HepG2 (cell line): ENCODE results near the gene CXCL10. TPM values are rescaled to one million over a fixed set of nuclear protein-coding genes. Genes with fewer than 3 reads are reported as not detected.

Source experiments
- ATAC-seq: fragments of 200-7000 bp; cut with Tn5 transposase; 3 replicates; pipeline ENCODE4 v1.9.1; 2020; ENCODE audit warnings: mild to moderate bottlenecking, moderate library complexity
- BruUV-seq: library from RNA; stranded (reverse); fragments of 400-500 nt; replicated peaks from 2 replicates; lab custom pipeline; 2021; lab: Mats Ljungman, UMichigan
- CTCF ChIA-PET: fragments of 300-600 bp; formaldehyde crosslinking; extraction: SDS; loops from one replicate; lab custom pipeline; 2021; ENCODE audit warnings: low total read pairs, inconsistent platforms, low intra/inter-chr PET ratio; lab: Yijun Ruan, JAX
- POLR2A ChIA-PET: fragments of 350-600 bp; sonication (Branson Sonifier 250); formaldehyde crosslinking; loops from one replicate; lab custom pipeline; 2020; ENCODE audit warnings: antibody characterized with exemption, inconsistent platforms; lab: Yijun Ruan, JAX
- DNase-seq: peaks from one replicate; pipeline ENCODE4 v3.0.0-alpha.2; 2015; ENCODE audit warnings: low spot score
- FAIRE-seq: peaks from 3 replicates; lab custom pipeline; 2011; peaks lifted over from hg19 to GRCh38; lab: Jason Lieb, UNC
- H2AFZ ChIP-seq: one replicate; pipeline ENCODE4 v1.6.1; 2011; ENCODE audit warnings: low read length, inconsistent platforms
- H3K27ac ChIP-seq: fragments of 300-600 bp; 3 replicates; pipeline ENCODE4 v1.8.0; 2011; ENCODE audit warnings: mixed run types, mild to moderate bottlenecking, mixed read lengths, low read length, inconsistent platforms; ENCODE audit not compliant: insufficient read depth; ENCODE audit errors: extremely low read length
- H3K27me3 ChIP-seq, 2 experiments: fragments of 200-600 bp in 1 of 2; 2 replicates in 1 of 2; 3 replicates in 1 of 2; pipeline versions ENCODE4 v1.6.0 to v1.8.0; 2011; ENCODE audit warnings: low read length in 2 of 2, mild to moderate bottlenecking in 2 of 2, moderate library complexity in 2 of 2, inconsistent platforms in 1 of 2; ENCODE audit not compliant: insufficient read depth in 2 of 2, control insufficient read depth in 1 of 2
- H3K36me3 ChIP-seq, 2 experiments: fragments of 200-600 bp in 1 of 2; replicated peaks in 1 of 2; 2 replicates in 1 of 2; 3 replicates in 1 of 2; pipeline versions ENCODE4 v1.5.1 to v1.8.0; 2011; ENCODE audit warnings: low read length in 2 of 2, inconsistent platforms in 1 of 2; ENCODE audit not compliant: insufficient read depth in 2 of 2, control insufficient read depth in 1 of 2
- H3K4me1 ChIP-seq: 2 replicates; pipeline ENCODE4 v1.5.1; 2012; ENCODE audit warnings: low read length, inconsistent platforms; ENCODE audit not compliant: insufficient read depth
- H3K4me2 ChIP-seq: 2 replicates; pipeline ENCODE4 v1.6.0; 2011; ENCODE audit warnings: low read depth, low read length, inconsistent platforms
- H3K4me3 ChIP-seq, 3 experiments: fragments of 200-600 bp in 1 of 3; sonication (generic), shearing (Covaris generic) in 1 of 3; replicated peaks in 1 of 3; 2 replicates each; pipeline ENCODE4 v1.5.1; 2011 to 2016; ENCODE audit warnings: low read length in 3 of 3, inconsistent platforms in 2 of 3, low read depth in 2 of 3, mild to moderate bottlenecking in 2 of 3, control low read depth in 1 of 3, mixed read lengths in 1 of 3; ENCODE audit not compliant: insufficient read depth in 1 of 3
- H3K79me2 ChIP-seq: one replicate; pipeline ENCODE4 v1.6.1; 2011; ENCODE audit warnings: low read length, inconsistent platforms; ENCODE audit not compliant: insufficient read depth
- H3K9ac ChIP-seq: 2 replicates; pipeline ENCODE4 v1.6.0; 2011; ENCODE audit warnings: mild to moderate bottlenecking, low read depth, low read length, inconsistent platforms; ENCODE audit not compliant: insufficient read depth
- H3K9me3 ChIP-seq: 2 replicates; pipeline ENCODE4 v1.5.1; 2012; ENCODE audit warnings: mild to moderate bottlenecking, low read length
- H4K20me1 ChIP-seq: 2 replicates; pipeline ENCODE4 v1.6.0; 2011; ENCODE audit warnings: inconsistent platforms, mild to moderate bottlenecking, low read length, moderate library complexity; ENCODE audit not compliant: insufficient read depth
- ELF3 ChIP-seq: IDR thresholded peaks from 2 replicates; pipeline ENCODE4 v1.6.1; 2016; ENCODE audit warnings: missing genetic modification reagents, missing compliant biosample characterization
- MED13 ChIP-seq: sonication (generic); formaldehyde crosslinking; IDR thresholded peaks from 2 replicates; pipeline ENCODE4 v1.5.0; 2020; ENCODE audit warnings: missing genetic modification reagents
- PHB2 ChIP-seq: fragments of 450-650 bp; IDR thresholded peaks from 2 replicates; pipeline ENCODE4 v1.6.1; 2018; ENCODE audit not compliant: partially characterized antibody
- SRSF4 ChIP-seq: fragments of 200-400 bp; formaldehyde crosslinking; IDR thresholded peaks from one replicate; pipeline ENCODE4 v1.6.1; 2018; ENCODE audit warnings: mild to moderate bottlenecking, low read depth, low read length, moderate library complexity; ENCODE audit not compliant: poor library complexity, severe bottlenecking
- ZBTB8A ChIP-seq: sonication (generic); formaldehyde crosslinking; IDR thresholded peaks from 2 replicates; pipeline ENCODE4 v1.4.0; 2020; ENCODE audit warnings: mild to moderate bottlenecking, low read depth, missing genetic modification reagents, borderline replicate concordance
- ZNF33B ChIP-seq: sonication (generic); formaldehyde crosslinking; IDR thresholded peaks from 2 replicates; pipeline ENCODE4 v1.5.1; 2020; ENCODE audit warnings: mild to moderate bottlenecking, missing genetic modification reagents
- WGBS: methylation state at CpG from one replicate; pipeline ENCODE4 v1.1.6; 2017; ENCODE audit warnings: low lambda C conversion rate; 5-methylcytosine and 5-hydroxymethylcytosine counted together
- in situ Hi-C: cut with HindIII; loops from 2 replicates; pipeline ENCODE4 v1.10.0; 2017; ENCODE audit warnings: low pct_unique_long_range_greater_than_20kb; ENCODE audit not compliant: extremely low pct_ligation_motif_present
- intact Hi-C: fragments of 100-400 bp; cut with micrococcal nuclease; formaldehyde crosslinking; loops from one replicate; pipeline ENCODE4 v1.10.0; 2022; ENCODE audit not compliant: unreplicated experiment
- polyA plus RNA-seq, 8 experiments: library from polyadenylated mRNA; depleted of rRNA in 3 of 8; stranded (reverse) in 7 of 8; unstranded in 1 of 8; fragments of >200 nt; fragmentation: Illumina TruSeq in 4 of 8; extraction: Trizol in 4 of 8; gene quantifications; 2 replicates each; pipeline versions ENCODE4 v1.2.1 to v1.2.3, GENCODE V29; 2011 to 2016; ENCODE audit warnings: low read depth in 4 of 8, missing spikeins in 1 of 8, mixed read lengths in 1 of 8; ENCODE audit not compliant: insufficient read depth in 1 of 8
- total RNA-seq, 5 experiments: library from RNA; depleted of rRNA; stranded (reverse); fragments of >200 nt; fragmentation: Illumina TruSeq; extraction: Trizol; gene quantifications; 2 replicates each; pipeline ENCODE4 v1.2.3, GENCODE V29; 2016; ENCODE audit warnings: low read depth in 1 of 5
- TF ChIP-seq, protein P1 (sequence below): sonication (generic); formaldehyde crosslinking; IDR thresholded peaks from 2 replicates; pipeline ENCODE4 v1.4.0; 2020; ENCODE audit warnings: missing genetic modification reagents, borderline replicate concordance

Gene CXCL10
- total and polyA plus RNA-seq, 2 of the 13 experiments (the other 11 are each of a cell fraction or from before 2014, with no cell fraction given): not detected

DNA sequence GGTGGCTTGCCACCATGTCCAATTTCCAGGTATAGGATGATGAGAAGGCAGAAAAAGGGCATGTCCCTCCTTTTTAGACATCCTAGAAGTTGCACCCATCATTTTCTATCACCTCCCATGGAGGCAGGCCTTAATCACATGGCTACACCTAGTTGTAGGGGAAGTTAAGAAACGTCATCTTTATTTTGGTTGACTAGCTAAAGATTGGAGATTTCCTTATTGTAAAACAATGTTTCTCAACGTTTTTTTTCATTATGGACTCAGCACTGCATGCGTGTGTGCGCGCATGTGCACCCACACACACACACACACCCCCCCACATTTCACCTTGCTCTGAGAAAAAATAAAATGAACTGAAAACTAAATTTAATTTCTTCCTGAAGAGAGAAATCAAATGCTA lies 14.0 kb downstream of the CXCL10 start:
- WGBS: 67% methylated on average over 5 of the region's 5 CpGs

More for the DNA sequence above, 14.0 kb downstream of the CXCL10 start:
- ChIA-PET CTCF (no interaction called here), POLR2A (no interaction called here)
- in situ Hi-C loops (no loop called here), intact Hi-C loops (no loop called here)
- FAIRE-seq: no peak
- ATAC-seq: no peak
- no peak overlapping the region for H3K4me2 ChIP-seq
- H3K4me3 ChIP-seq: no peak overlapping the region
- no peaks in the 10 kb centered on the region for H4K20me1 ChIP-seq
- DNase-seq: no peak
- H3K27ac ChIP-seq: no peak overlapping the region
- TF ChIP-seq SRSF4 (no peak), ZBTB8A (CRISPR knock-in tag) (no peak), PHB2 (no peak), ELF3 (CRISPR knock-in tag) (no peak), ZNF33B (no peak), MED13 (CRISPR knock-in tag) (no peak)
- TF ChIP-seq, protein P1, sequence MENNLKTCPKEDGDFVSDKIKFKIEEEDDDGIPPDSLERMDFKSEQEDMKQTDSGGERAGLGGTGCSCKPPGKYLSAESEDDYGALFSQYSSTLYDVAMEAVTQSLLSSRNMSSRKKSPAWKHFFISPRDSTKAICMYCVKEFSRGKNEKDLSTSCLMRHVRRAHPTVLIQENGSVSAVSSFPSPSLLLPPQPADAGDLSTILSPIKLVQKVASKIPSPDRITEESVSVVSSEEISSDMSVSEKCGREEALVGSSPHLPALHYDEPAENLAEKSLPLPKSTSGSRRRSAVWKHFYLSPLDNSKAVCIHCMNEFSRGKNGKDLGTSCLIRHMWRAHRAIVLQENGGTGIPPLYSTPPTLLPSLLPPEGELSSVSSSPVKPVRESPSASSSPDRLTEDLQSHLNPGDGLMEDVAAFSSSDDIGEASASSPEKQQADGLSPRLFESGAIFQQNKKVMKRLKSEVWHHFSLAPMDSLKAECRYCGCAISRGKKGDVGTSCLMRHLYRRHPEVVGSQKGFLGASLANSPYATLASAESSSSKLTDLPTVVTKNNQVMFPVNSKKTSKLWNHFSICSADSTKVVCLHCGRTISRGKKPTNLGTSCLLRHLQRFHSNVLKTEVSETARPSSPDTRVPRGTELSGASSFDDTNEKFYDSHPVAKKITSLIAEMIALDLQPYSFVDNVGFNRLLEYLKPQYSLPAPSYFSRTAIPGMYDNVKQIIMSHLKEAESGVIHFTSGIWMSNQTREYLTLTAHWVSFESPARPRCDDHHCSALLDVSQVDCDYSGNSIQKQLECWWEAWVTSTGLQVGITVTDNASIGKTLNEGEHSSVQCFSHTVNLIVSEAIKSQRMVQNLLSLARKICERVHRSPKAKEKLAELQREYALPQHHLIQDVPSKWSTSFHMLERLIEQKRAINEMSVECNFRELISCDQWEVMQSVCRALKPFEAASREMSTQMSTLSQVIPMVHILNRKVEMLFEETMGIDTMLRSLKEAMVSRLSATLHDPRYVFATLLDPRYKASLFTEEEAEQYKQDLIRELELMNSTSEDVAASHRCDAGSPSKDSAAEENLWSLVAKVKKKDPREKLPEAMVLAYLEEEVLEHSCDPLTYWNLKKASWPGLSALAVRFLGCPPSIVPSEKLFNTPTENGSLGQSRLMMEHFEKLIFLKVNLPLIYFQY (CRISPR knock-in tag): no peak
- H3K9ac ChIP-seq: no peak overlapping the region
- H3K27me3 ChIP-seq: no peaks in the 10 kb centered on the region; a peak in 1 of 5 replicates
- no peak overlapping the region for H2AFZ ChIP-seq
- no peaks in the 10 kb centered on the region for H3K9me3 ChIP-seq
- H3K36me3 ChIP-seq: no peaks in the 10 kb centered on the region
- H3K79me2 ChIP-seq: no peaks in the 10 kb centered on the region
- BruUV-seq: no TSS peak
- no peaks in the 10 kb centered on the region for H3K4me1 ChIP-seq
